HG03520 (cell line): ENCODE measurements around the gene GAPDHS.

Source experiments
- ATAC-seq: cut with Tn5 transposase; IDR thresholded peaks from one replicate; pipeline ENCODE4 v1.9.1; 2021; ENCODE audit warnings: mild to moderate bottlenecking, moderate library complexity; ENCODE audit not compliant: unreplicated experiment

The GAPDHS gene

DNA sequence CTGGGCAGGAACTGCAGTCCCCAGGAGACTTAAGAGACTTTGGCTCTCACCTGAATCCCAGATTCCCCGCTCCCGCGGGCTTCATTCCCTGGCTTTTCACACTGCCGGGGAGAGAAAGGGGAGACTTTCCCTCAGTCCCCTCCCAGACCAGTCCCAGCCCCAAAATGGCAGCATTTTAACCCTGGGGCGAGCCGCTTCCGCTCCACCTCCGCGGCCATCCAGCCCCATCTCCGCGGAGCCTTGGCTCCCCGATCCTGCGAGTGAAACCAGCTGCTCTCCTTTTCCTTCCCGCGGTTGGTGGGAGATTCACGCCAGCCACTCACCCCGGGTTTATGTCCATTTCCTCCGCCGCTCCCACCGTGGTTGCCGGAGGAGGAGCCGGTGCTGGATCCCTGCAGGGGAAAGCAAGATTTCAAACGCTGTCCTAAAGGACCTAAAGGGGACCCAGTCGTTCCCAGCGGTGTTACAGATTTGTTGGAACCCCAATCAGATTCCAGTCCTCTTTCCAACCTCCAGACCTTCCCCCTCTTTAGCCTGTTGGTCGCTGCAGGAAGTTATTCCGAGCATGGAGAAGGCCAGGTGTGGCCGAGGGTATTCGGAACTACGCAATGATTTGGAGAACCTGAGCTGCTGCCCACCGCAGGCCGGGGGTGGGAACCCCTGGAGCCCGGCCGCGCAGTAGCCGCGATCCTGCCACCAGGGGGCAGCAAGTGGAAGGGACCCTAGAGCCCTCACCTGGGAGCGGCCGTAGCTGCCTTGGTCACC, 23.2 kb upstream of the GAPDHS start:
- ATAC-seq, result no peak

DNA sequence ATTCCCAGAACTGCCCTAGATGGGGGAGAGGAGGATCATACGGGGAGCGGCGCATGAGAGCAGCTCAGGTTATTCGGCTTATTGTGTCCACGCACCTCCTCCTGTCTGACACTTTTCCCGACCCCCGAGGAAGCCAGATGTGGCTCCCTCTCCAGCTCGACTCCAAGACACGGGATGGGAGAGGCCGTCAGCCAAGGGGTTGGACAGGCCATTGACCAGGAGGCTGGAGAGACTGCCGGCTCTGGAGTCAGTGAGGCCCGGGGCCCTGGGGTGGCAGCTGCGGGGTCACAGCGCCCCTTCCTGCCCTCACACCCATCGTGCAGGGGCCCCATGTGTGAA, 22.7 kb upstream of the GAPDHS start:
- ATAC-seq, result no peak

DNA sequence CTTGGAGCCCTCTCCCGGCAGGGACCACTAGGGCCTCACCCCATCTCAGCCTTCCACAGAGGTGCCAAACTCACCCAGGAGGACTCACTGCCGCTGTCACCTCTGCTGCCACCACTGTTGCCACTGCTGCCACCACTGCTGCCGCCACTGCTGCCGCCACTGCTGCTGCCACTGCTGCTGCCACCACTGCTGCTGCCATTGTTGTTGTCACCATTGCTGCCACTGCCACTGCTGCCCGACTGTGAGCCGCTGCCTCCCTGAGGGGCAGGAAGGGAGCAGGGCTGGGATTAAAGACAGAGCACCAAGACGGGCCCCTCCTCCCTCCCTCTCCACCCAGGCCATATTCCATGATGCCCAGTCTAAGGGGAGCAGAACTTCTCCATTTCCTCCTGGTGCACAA, 21.9 kb upstream of the GAPDHS start:
- ATAC-seq, result no peak

DNA sequence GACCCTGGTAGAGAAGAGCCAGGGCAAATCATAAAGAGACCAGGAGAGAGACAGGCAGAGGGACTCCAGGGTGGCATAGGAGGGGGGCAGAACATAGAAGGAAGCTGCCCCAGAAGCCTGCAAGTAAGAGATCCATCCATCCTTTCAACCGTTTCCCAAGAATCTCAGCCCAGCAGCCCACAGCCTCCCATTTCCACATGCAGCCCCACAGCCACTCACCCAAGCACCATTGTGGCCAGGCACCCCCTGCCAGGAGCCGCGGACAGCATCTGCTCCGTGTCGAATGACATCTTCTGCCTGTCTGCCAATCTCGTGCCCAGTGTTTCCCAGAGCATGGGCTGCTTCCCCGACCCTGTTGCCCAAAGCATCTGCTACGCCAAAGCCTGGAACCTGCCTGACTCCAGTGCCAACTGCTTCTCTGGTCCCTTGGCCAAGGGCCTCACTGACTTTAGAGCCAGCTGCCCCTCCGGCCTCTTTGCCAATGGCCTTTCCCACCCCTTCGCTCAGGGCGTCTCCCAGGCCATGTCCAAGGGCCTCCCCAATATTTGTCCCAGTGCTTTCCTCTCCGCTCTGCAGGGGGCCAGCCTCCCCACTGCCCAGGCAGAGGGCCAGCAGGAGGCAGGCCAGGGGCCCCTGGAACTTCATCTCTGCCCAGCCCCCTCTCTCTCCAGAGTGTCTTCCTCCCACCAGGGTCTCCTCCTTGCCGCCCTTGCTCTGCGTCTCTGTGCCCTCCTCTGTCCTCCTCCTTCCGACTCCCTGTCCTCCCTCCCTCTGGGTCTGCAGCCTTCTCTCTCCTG, 20.2 kb upstream of the GAPDHS start:
- ATAC-seq, result no peak

DNA sequence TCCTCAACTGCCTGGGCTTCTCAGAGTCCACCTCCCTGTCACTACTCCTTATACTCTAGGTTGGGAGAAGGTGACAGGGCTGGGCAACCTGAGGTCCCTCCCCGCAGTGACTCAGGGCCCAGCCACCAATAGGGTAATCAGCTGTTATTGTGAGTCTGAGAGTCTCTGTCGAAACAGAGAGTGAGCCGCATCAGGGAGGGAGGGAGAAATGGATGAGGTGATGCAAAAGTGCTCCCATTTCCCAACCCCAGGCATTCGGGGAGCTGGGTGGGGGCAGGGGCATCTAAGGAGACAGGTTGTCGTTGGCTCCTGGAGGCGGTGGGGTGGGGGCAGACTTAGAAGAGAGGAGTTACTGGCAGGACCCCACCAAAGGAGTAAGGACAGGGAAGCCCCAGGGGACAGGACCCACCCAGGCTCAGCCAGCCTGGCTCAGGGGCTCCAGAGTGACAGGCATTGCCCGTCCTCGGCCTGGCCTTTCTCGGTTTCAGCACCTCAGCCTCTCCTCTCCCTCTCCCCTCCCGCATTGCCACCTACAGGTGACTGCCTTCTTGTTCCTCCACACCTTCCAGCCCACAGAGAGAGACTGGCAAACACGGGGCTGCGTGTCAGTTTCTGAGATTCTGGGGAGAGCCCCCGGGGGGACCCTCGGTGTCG, 19.5 kb upstream of the GAPDHS start, which contains the start of gene DMKN:
TSS of gene DMKN (minus strand) at position 22 of the 654 bp plus-strand sequence. CDS start 174 bp downstream, outside the sequence.
- no peak for ATAC-seq

DNA sequence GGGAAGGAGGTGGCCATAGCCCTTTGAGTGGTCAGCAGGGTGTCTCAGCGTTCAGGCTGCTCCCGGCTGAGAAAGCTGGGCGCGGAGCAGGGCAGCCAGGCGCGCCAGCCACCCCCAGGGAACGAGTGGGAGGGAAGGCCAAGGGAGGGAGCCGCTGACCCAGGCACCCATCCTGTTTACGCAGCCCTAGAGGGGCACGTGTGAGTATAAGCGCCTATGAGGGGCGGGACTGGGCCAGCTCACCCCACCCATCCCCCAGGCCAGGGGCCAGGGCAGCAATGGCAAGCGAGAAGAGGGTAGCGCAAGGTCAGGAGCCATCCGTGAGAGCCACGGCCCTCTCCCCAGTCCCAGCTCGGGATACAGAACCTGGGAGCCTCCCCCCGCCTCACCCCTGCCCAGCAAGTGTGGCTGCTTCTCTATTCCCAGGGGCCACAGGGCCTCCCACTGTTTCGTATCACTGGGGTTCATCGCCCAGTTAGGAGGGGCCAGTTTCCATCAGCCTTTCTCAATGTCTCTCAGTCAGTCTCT, 18.9 kb upstream of the GAPDHS start:
- ATAC-seq, result no peak

DNA sequence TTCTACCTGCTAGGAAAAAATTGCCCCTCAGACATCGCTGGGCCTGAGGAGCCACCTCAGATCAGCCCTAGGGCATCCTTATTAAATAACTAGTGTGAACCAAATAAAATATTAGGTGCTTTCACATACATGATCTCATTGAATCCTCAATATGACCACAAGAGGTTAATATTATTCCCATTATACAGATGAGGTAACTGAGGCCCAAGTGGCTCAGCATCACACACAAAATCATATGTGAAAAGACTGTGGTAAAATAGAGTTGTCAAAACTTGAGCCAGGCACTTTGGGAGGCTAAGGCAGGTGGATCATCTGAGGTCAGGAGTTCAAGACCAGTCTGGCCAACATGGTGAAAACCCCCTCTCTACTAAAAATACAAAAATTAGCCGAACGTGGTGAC, 16.9 kb upstream of the GAPDHS start:
- ATAC-seq, result no peak

DNA sequence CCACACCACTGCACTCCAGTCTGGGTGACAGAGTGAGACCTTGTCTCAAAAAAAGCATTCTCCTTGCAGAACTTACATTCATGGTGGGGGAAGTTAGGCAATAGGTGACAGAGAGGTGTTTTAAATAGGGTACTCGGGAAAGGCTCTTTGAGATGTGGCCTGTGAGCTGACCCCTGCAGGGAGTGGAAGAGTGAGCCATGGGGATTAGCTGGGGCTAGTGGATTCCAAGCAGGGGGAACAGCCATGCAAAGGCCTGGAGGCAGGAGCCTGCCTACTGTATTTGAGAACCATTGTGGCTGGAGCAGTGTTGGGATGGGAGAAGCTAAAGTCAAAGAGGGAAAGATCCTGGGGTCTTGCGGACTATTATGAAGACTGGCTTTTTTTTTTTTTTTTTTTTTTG, 15.9 kb upstream of the GAPDHS start:
- no peak for ATAC-seq

DNA sequence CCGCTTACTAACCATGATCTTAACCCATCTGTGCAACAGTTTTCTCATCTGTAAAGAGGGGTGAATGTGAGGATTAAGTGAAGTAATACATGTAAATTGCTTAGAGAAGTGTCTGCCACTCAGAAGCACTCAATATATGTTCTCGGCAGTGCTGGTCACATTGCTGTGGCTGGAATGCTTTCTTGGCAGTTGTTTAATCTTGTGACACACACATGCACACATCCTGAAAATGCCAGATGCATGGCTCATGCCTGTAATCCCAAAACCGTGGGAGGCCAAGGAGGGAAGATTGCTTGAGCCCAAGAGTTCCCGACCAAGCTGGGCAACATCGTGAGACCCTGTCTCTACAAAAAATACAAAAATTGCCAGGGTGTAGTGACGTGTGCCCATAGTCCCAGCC, 14.9 kb upstream of the GAPDHS start:
- ATAC-seq, result no peak

DNA sequence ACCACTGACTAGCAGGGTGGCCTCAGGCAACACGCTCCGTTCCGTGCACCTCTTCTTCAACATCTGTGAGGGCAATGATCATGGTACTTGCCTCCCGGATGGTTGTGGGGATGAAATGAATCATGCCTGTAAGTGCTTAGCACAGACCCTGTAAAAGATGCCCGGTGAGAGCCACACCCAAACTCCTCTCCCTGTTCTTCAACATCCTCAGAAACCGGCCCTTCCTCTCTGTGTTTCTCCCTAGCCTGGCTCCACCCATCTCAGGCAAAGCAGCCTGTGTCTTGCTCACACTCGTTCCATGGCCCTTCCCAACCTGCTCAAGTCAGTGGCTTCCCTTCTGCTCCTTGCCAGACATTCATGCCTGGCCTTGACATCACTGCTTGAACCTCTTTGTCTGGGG, 14.0 kb upstream of the GAPDHS start:
- ATAC-seq, result no peak

DNA sequence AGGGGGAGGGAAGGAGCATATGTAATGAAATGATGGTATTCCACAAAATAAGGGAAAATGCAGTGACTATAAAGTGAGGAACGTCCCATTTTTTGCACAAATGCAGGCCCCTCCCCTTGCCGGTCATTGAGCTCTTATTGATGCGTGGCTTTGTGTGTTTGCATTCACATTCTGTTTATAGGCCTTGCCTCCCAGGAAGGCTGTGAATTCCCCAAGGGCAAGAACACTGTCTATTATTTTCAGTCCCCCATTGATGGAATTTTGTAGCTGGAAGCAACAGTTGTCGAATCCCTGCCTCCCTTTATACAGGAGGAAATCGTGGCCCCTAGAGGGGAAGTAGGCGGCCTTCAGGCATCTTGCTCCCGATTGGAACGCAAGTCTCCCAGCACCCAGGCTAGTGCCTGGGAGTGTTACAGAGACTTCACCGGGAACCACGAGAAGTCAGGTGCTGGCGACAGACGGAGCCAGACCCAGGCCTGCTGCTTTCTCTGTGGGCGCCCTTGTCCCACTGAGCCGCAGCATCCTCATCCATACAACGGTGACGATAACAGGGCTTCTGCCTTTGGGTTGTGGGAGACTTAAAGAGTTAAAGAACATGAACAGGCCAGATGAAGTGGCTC, 12.0 kb upstream of the GAPDHS start:
- no peak for ATAC-seq

DNA sequence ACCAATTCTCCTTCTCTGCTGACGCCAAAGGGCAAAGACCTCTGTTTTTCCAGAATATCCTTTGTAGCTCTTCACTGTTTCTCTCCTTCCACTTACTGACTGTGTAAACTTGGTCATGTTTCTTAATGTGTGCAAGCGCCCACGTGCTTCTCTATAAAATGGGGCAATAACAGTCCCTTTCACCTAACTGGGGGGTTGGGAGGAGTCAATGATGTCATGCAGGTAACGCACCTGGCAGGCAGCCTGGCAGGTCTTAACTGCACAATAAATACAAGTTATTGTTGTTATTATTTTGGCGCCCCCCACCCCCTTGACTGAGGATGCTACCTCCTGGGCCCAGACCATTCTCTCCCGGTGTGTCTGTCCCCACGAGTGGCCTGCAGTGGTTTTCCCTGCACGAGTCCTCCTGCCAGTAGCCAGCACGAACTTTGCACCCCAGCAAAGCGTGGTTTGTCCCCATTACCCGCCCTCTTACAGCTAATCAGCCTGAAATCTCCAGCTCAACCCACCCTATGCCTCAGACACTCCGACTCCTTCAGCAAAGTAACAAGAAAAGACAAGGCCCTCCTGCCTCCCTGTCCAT, 10.4 kb upstream of the GAPDHS start:
- no peak for ATAC-seq

DNA sequence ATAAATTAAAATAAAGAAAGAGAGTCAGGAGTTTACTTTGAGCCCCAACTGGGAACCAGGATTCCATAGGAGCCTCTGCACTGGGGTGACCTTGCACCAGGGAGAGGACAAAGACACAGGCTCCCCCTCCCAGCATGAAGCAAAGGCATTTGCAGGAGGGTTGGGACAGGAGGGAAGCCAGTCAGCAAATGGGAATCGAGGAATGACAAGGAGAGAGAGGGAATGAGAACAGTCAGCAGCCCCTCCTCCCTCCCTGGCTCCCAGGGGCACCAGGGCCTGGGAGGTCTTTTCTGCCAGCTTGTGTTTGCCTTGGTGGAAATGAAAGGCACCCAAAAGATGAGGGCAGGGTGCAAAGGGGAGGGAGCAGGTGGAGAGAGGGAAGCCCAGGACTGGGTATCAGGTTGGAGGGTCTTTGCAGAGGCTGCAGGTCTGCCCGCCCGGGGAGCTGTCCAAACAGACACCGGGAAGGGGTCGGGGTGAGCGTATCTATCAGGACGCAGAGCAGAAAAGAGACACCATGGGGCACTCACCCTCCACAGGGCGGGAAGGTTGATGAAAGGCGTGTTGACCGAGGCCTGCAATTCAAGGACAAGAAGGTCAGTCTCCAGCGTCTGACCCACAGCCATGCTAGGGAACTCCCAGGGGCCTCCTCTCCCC, 8.9 kb upstream of the GAPDHS start:
- ATAC-seq, result no peak

DNA sequence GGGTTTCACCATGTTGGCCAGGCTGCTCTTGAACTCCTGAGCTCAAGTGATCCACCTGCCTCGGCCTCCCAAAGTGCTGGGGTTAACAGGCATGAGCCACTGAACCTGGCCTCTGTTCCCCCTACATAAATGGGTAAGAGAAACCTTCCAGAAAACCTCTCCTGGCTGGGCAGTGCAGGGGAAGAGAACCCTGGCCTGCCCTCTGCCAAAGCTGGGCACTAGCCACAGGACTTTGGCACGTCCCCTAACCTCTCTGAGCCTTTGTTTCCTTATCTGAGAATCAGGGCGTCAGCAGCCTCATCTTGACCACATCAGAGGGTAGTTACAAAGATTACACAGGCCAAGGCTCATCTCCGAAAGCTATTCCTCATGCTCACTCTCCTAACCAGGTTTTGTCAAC, 7.4 kb upstream of the GAPDHS start:
- ATAC-seq, result no peak

DNA sequence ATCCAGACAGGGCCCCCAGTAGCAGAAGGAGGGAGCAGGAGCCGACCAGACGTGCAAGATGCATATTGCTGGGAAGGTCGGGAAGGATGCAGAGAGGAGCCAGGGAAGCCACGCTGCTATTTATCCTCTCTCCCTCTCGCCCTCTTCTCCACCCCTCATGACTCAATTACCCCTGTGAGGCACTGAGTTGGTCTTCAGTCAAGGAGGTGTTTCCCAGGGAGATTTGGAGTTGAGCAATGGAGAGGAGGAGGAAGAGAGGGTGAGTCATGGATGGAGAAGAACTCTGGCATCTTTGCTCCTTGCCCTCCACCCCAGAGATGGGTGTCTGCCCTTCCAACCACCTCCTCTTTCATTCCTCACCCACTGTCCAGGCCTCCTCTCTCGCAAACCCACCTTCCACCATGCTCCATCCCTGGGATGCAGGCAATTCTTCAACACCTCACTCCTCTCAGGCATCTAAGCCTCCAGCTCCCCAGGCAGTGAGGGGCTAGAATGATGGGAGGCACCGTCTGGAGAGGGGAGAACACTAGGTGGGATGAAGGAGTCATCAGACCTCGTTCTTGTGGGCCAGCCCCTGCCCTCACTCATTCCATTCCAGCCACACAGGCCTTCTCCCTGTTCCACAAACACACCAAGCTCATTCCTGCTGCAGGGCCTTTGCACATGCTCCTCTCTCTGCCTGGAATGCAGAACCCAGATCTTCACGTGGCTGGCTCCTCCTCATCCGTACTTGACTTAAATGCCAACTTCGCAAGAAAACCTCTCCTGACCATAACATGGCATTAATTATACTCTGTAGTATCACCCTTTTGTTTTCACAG, 4.8 kb upstream of the GAPDHS start, which contains the start of gene SBSN:
TSS of gene SBSN (minus strand) at position 94 of the 821 bp plus-strand sequence. CDS start at position 64, 30 bp downstream.
- ATAC-seq, result no peak

DNA sequence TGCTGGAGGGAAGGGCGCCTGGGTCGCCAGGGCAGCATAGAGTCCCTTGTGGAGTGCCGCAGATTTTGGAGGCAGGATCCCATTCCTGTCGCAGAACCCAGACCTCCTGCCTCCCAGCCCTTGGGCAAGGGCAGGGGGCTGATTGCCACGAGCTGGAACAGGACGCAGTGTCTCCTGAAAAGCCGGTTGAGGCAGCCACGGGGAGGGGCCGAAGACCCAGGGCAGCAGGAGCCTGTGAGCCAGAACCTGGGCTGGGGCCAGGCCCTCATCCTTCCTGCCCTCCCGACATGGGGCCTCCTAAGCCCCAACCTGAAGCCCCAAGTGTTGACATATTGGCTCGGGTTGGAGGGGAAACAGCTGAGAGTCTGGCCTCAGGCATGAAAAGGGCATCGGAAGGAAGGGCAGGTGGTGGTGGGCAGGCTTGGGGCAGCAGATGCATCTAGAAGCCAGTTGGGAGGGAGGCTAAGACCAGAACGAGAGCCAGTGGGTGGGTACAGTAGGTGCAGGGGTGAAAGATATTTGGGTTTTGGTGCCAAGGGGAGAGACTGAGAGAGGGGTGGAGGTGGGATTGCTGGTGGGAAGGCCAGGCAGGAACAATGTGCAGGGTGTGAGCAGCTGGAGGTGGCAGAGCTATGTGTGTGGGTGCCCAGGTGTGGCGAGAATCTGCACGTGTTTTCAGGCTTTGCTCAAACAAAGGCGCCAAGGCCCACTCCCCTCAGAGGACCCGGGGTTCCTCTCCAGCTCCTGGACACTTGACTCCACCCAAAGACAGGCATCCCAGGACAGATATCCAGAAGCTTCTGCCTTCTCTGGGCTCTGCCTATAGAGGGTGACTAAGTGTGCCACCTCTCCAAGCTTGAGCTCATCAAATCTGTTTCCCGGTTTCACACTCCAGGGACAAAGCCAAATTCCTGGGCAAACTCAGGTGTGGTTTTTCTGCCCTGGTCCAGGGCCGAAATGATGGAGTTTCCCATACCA, 3.7 kb upstream of the GAPDHS start:
- ATAC-seq, result no peak

DNA sequence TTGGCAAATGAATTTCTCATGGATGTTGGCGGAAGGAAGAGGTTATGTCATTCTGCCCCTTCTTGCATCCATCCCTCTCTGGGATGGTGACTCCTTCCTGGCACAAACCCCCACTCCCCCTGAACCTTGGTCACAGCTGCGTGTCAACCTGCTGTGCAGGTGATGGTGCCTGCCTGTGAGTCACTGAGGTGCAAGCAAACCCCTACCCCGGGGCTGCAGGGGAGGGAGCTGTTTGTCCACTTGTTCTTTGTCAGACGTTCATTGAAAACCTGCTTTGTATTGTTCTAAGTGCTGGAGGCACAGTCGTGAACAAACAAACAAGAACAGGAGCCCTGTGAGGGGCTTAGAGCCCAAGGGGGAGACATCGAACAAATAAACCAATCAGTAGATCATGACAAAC, 2.0 kb upstream of the GAPDHS start:
- no peak for ATAC-seq

DNA sequence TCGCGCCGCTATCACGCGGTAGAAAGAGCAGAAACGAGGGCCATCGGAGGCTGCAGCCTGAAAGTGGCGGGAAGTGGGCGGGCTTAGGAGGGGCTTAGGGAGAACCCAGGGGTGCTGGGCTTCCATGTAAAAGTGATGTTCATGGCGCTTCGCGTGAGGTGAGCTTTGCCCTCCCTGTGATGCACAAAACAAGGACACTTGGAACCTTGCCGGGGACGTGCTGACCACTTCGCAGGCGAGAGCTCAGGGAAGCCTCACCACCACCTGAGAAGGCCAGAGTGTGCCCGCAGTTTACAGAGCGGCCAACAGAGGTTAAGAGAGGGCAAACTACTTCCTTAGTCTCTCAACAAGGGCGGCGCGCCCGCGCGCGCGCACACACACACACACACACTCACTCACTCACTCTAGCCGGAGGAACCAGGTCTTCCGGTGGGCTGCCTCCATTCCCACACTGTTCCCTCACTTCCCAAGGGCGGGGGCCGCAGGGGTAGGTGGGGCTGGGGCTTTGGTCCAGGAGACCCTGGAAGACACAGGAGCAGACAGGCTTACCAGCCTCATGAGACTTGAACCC, 651 bp downstream of the GAPDHS start:
- no peak for ATAC-seq
